GM18951 (cell line): ENCODE data around the gene ICE1.

Source experiments
- POLR2A ChIP-seq: IDR thresholded peaks from 4 replicates; pipeline ENCODE4 v1.6.1; 2011; ENCODE audit warnings: mild to moderate bottlenecking; ENCODE audit not compliant: insufficient read length, insufficient read depth; ENCODE audit errors: extremely low read depth
- in situ Hi-C: fragments of 300-500 bp; cut with MboI; formaldehyde crosslinking; loops from one replicate; pipeline ENCODE4 v1.12.0; 2022; ENCODE audit warnings: low sequenced_read_pairs, mixed read lengths, inconsistent platforms; ENCODE audit not compliant: unreplicated experiment

The ICE1 gene, protein sequence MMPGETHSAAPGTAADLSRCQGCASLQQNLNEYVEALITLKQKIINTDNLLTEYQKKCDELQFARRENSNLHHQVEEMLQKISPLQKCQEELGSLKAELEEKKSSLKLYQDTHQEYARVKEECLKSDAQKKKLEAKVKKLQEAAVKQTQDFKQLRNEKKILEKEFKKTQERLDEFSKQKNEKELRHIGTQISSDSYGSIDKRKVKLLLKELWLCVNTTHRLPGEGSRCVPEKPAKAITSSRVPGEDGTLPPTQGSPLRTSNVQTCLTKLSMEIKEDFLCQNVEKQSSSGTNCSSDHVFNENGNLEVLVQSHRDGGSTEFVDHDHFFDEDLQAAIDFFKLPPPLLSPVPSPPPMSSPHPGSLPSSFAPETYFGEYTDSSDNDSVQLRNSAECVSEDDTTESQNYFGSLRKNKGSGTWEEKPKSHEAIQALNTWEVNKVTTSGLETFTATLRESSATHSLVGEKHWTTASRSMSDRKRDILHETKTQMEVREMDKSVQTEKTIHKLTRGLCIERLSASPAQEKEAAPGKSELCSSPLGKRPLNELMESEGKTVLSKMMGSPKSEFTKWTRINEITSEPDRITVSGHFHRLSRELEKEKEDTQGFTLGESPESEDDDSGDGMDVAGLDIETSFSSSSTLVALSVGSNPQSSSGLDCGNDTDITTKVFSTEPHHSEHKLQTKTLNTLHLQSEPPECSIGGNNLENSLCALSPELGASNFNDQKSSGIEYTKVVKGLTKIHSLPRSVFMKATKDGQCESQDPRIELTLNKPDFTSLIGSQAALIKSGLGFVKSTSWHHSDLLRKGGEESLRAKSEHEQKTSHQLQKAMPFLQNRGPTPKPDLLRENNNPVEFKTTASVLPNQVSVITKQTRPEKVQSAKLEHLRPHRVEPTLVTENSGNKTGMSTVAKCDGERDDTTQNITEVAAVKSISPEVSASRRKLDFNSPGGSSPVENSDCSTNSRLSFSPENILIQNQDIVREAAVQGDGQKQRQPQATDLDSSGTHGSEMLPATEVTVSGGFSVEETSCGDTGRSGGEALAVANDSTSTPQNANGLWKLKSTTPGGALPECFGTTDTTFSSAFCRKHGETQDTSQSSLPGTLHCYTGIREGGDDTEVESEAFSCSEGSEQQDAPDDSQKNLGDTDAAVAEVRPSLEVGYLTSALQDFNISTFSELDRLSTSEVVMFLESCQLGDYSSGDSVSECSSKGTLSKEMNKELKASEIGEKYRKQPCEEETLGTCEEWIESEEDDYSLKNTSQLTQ (N-terminal part only)

DNA sequence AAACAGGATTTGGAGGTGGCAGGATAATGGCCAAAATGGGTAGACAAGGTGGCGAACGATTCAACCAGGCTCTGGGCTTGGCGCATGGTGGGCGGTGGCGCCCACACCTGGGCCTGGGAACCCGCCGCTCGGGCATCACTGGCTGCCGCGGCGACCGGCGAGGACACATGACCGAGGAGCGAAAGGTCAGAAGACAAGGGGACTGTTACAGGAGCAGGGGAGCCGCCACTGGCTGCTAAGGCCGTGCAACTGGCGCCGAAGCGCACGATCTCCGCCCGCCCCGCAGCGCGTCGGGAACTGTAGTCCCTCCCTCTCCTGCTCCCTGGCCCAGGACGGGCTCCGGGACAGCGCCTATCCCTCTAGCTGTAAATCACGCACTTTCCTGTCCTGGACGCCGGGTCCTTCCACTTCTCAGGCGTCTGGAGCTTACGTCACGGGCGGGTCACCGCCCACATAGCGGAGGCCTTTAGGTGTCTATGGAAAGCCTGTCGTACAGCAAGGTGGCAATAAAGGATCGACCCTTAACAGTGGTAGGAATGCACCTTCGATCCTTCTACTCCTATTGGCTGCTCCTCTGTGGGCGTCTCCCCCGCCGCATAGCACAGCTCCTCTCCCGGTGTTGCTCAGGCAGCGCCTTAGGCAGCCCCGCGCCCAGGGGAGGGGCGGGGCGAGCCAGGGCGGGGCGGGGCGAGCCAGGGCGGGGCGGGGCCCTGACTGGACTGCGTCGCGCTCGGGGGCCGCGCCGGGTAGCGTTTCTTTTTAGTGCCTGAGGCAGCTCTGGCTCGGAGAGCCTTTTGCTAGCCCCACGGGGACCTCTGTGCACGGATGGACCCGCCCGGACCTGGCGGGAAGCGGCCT lies at the start of gene ICE1:
TSS of gene ICE1 (plus strand) at position 717 of the 858 bp plus-strand sequence. CDS start 239 bp downstream, outside the sequence.
- in situ Hi-C loops: loop anchor here (25.0 kb wide), 1 partner anchor 535 kb away; no protein-coding TSS in a partner anchor

DNA sequence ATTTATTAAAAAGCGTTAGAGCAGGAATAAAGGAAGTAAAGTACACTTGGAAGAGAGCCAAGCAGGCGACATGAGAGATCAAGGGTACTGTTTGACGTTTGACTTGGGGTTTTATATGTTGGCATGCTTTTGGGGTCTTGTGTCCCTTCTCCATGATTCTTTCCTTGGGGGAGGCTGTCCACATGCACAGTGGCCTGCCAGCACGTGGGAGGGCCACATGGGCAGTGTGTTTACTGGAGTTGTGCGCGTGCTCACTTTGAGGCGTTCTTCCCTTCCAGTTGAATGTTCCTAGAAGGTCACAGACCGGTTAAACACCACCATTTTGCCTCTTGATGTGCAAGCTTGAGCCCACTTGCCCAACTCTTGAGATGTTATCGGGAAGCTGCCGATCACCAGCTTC lies 49.5 kb upstream of the ICE1 start:
- no peak for TF ChIP-seq POLR2A
- in situ Hi-C loops: no loop called here

More for the DNA sequence above, at the start of gene ICE1:
- TF ChIP-seq POLR2A: peak; percentile 84

- no peak for TF ChIP-seq POLR2A
- in situ Hi-C loops: no loop called here
These were observed 49.0 kb upstream of the ICE1 start for GRCh38 chr5:5373351-5373989.

DNA sequence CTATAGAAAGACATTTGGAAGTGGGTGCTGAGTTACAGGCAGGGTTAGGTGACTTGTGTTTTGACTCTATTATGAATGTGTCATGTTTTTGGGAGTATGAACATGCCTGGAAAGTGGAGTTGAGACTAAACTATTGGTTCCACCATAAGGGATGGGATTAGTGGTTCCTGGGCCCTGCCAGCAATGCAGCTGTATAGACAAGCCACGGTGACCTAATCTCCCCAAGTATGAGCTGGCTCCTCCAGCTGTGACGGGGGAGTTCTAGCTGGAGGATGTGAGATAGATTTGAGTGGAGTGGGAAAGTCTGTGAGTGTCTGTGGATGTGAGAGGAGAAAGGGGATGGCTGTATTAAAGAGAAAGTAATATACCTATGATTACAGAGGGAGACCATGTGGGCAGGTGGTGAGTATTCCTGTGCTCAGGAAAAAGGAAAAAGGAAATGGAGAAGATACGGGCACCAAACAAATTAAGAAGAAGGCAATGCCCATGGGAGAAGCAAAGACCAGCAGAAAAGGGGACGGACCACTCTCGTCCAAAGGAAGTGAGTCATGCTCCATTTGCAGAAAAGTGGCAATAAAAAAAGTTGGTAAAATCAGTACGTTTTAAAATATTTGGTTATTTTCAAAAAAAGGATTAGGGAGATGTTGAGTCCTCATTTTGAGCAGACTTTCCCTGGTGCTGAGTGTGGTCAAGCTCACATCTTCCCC lies 48.3 kb upstream of the ICE1 start:
- no peak for TF ChIP-seq POLR2A
- in situ Hi-C loops: no loop called here

GRCh38 chr5:5377780-5378179 lies 44.7 kb upstream of the ICE1 start:
- in situ Hi-C loops: no loop called here
- no peak for TF ChIP-seq POLR2A

DNA sequence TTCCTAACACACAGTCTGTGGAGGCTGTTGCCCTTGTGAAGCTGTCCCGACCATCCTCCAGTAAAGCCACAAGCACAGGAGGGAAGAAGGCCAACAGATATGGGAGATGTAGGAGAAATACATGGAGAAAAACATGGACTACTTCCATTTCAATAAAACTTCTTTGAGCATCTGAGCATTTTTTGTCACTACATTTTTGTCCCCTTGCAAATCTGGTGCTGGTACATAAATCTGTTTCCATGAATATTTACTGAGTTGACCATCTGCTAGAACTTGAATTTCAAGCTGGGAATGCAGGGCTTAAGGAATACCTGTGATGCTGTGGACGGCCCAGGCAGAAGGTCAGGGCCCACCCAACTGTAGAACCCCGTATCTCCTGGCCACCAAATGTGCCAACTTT lies 43.9 kb upstream of the ICE1 start:
- in situ Hi-C loops: no loop called here
- no peak for TF ChIP-seq POLR2A

DNA sequence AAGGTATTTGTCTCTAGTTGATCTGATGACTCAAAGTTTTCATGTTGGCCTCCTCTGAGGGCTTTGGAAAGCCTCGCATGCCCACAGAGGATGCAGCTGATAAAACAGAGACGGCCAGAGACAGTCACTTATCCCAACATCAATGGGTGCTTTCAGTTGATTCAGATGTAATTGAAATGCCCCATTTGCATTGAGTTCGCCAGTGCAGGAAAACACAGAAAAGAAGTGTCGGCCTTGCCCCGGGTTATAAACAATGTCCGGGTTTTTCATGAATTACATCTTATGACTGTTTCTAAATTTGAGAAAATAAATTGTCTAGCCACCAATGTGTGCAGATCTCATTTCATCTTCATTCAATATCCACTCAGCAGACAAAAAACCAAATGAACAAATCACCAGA lies 42.2 kb upstream of the ICE1 start:
- in situ Hi-C loops: no loop called here
- TF ChIP-seq POLR2A: no peak

DNA sequence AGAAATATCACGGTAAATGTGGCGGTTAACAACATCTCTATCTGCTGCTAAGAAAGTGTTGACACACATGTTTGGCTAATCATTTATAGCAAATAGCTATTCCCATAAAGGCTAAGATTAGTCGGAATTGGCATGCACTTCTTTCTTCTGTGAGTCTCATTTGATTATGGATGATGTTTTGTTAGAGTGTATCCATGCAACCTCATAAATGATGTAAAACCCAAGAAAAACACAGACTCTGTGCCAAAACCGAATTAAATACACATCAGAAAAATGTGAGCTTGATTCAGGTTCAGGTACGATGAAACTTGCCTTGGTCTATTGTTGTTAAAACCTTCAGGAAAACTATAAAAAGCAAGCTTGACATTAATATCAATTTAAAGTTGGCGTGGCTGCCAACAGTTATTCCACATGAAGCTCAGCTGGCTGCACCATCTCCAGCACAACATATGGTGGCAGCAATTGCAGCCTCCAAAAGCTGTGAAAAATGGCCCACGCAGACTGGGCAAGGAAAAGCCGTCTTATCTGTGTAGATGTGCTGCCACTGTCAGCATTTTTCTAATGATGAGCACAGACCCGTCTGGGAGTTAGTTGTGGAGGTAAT lies 41.1 kb upstream of the ICE1 start:
- in situ Hi-C loops: no loop called here
- TF ChIP-seq POLR2A: no peak

GRCh38 chr5:5383461-5383860 lies 39.0 kb upstream of the ICE1 start:
- no peak for TF ChIP-seq POLR2A
- in situ Hi-C loops: no loop called here

DNA sequence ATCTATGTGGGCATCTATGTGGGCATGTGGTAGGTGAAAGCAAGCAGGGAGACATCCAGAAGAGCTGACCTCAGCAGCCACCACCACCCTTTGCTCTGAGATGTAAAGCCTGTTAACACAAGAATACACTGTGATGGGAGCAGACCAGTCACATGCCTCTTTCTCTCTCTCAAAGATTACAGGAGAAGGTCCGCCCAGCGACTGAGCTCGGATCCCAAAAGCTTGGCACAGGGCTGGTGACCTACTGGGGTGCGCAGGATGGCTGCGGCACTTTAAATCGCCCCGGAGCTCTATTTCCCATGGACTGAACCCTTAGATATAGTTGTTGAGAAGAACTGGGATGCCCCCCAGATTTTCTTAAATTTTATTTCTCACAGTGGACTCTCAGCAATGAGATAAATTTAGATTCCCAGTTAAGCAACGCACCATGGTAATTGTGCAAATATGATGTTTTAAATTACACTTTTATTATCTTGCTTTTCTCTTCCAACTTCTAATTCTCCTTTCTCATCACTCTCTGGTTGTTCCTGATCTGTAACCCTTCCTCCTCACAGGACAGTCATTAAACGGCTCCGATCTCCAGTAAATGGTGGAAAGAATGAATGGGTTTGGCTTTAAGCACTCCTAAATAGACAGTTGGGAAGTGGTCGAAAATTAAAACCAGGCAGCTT lies 37.7 kb upstream of the ICE1 start:
- in situ Hi-C loops: no loop called here
- no peak for TF ChIP-seq POLR2A

DNA sequence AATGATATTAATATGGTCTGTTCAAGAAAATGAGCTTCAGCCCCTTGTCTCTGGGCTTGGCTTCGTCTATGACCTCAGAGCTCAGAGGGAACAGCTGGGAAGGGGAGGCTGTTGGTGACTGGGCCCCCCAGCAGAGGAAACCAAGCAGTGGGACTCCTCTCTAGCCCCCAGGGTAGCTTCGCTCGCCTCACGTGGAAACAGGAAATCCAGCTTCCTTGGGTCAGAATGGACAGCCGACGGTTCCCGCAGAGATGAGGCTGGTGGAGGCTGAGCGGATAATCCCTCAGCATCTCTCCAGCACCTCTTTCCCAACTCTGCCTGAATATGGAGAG lies 37.2 kb upstream of the ICE1 start:
- TF ChIP-seq POLR2A: no peak
- in situ Hi-C loops: no loop called here

DNA sequence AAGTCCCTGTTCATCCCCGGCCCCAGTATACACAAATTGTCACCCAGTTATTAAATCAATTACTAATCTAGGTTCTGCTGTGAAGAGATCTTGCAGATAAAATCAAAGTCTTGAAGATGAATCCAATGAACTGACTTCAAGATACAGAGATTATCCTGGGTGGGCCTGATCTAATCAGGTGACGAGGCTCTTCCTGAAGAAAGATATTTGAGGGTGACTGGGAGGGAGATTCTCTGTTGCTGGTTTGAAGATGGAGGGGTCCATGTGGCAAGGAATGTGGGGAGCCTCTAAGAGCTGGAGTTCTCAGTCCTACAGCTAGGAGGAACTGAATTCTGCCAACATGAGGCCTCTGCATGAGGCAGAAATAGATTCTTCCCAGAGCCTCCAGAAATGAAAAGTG lies 36.1 kb upstream of the ICE1 start:
- no peak for TF ChIP-seq POLR2A

More for the DNA sequence above, 36.1 kb upstream of the ICE1 start:
- in situ Hi-C loops: no loop called here
